ENCODE results near the gene WDR70.

GRCh38 chr5:37638897-37639296 is 259.8 kb downstream of the WDR70 start:
- TF ChIP-seq CTCF (conservative IDR thresholded peaks at IDR 0.05) (no peak), EZH2 (IDR thresholded peaks at IDR 0.05; ENCODE audit: low read depth) (no peak)

Measured in PC-9 (cell line).